SK-N-SH (cell line): ENCODE results near the gene SMPD3. TPM values are rescaled to one million over a fixed set of nuclear protein-coding genes. Genes with fewer than 3 reads are reported as not detected.

Experiments used
- CTCF ChIA-PET: fragments of 300-600, 350-600 bp; formaldehyde crosslinking; extraction: SDS; loops from one replicate; lab custom pipeline; 2021; lab: Yijun Ruan, JAX
- POLR2A ChIA-PET: fragments of 350-600 bp; sonication (Branson Sonifier 250); formaldehyde crosslinking; extraction: SDS; loops from one replicate; lab custom pipeline; 2020; ENCODE audit warnings: antibody characterized with exemption, inconsistent platforms; lab: Yijun Ruan, JAX
- DNase-seq: peaks from one replicate; pipeline ENCODE4 v3.0.0; 2012
- H2AFZ ChIP-seq: fragments of 200-600 bp; sonication (generic); 2 replicates; pipeline ENCODE4 v1.8.1; 2016; ENCODE audit warnings: antibody characterized with exemption, mild to moderate bottlenecking, low read depth
- H3F3A ChIP-seq: fragments of 200-600 bp; sonication (generic); replicated peaks from 2 replicates; pipeline ENCODE3; 2016; ENCODE audit warnings: antibody characterized with exemption, mild to moderate bottlenecking; ENCODE audit not compliant: insufficient read depth
- H3K27ac ChIP-seq, 2 experiments: fragments of 200-500 bp in 1 of 2; fragments of 200-600 bp in 1 of 2; sonication (Bioruptor generic) in 1 of 2; sonication (generic), shearing (Covaris generic) in 1 of 2; 2 replicates each; pipeline versions ENCODE4 v1.5.1 to v1.6.1; 2014 to 2016; ENCODE audit warnings: low read depth in 2 of 2, inconsistent platforms in 1 of 2, low read length in 1 of 2, mild to moderate bottlenecking in 1 of 2, mixed read lengths in 1 of 2
- H3K27me3 ChIP-seq: fragments of 200-600 bp; sonication (generic), shearing (Covaris generic); 2 replicates; pipeline ENCODE4 v1.6.1; 2016; ENCODE audit warnings: mixed run types; ENCODE audit not compliant: insufficient read depth
- H3K36me3 ChIP-seq, 2 experiments: fragments of 200-500 bp in 1 of 2; fragments of 200-600 bp in 1 of 2; sonication (Bioruptor generic) in 1 of 2; sonication (generic) in 1 of 2; replicated peaks in 1 of 2; 2 replicates each; pipeline versions ENCODE3 to v1.5.1; 2014 to 2016; ENCODE audit warnings: low read length in 1 of 2, mild to moderate bottlenecking in 1 of 2; ENCODE audit not compliant: insufficient read depth in 2 of 2, control insufficient read depth in 1 of 2
- H3K4me1 ChIP-seq, 2 experiments: fragments of 200-500 bp in 1 of 2; fragments of 200-600 bp in 1 of 2; sonication (Bioruptor generic) in 1 of 2; sonication (generic), shearing (Covaris generic) in 1 of 2; 2 replicates each; pipeline versions ENCODE4 v1.5.1 to v1.6.1; 2014 to 2016; ENCODE audit warnings: low read depth in 1 of 2, low read length in 1 of 2, mixed run types in 1 of 2; ENCODE audit not compliant: insufficient read depth in 2 of 2, control insufficient read depth in 1 of 2
- H3K4me2 ChIP-seq: fragments of 200-600 bp; sonication (generic), shearing (Covaris generic); 2 replicates; pipeline ENCODE4 v1.6.1; 2017; ENCODE audit warnings: mixed run types
- H3K4me3 ChIP-seq, 2 experiments: fragments of 200-500 bp in 1 of 2; fragments of 200-600 bp in 1 of 2; sonication (Bioruptor generic) in 1 of 2; sonication (generic), shearing (Covaris generic) in 1 of 2; 2 replicates each; pipeline versions ENCODE4 v1.5.1 to v1.8.1; 2014 to 2016; ENCODE audit warnings: low read depth in 2 of 2, inconsistent platforms in 1 of 2, low read length in 1 of 2, mild to moderate bottlenecking in 1 of 2, mixed read lengths in 1 of 2, moderate library complexity in 1 of 2
- H3K79me2 ChIP-seq: fragments of 200-600 bp; sonication (generic); 2 replicates; pipeline ENCODE4 v1.8.1; 2017; ENCODE audit warnings: mild to moderate bottlenecking; ENCODE audit not compliant: insufficient read depth
- H3K9ac ChIP-seq: fragments of 200-600 bp; sonication (generic); 2 replicates; pipeline ENCODE4 v1.6.1; 2017; ENCODE audit warnings: mixed run types
- H3K9me2 ChIP-seq: fragments of 200-600 bp; sonication (generic); 2 replicates; pipeline ENCODE4 v1.6.1; 2017; ENCODE audit warnings: mixed run types
- H3K9me3 ChIP-seq: fragments of 200-600 bp; sonication (generic); 2 replicates; pipeline ENCODE4 v1.6.1; 2017; ENCODE audit warnings: mixed run types, mild to moderate bottlenecking, moderate library complexity
- H4K20me1 ChIP-seq: fragments of 200-600 bp; sonication (generic); 2 replicates; pipeline ENCODE4 v1.6.1; 2017; ENCODE audit warnings: mild to moderate bottlenecking, mixed run types; ENCODE audit not compliant: insufficient read depth
- CHD2 ChIP-seq: fragments of 150-350 bp; IDR thresholded peaks from 2 replicates; pipeline ENCODE4 v1.6.1; 2018; ENCODE audit warnings: low read length; ENCODE audit not compliant: partially characterized antibody
- CTCF ChIP-seq: fragments of 200-600 bp; sonication (generic); IDR thresholded peaks from 2 replicates; pipeline ENCODE4 v1.6.1; 2017; ENCODE audit warnings: antibody characterized with exemption, mild to moderate bottlenecking, moderate library complexity
- ELF1 ChIP-seq: IDR thresholded peaks from 2 replicates; pipeline ENCODE4 v1.4.0; 2012
- FOSL2 ChIP-seq: IDR thresholded peaks from 2 replicates; pipeline ENCODE4 v1.4.0; 2012; ENCODE audit warnings: low read depth, mild to moderate bottlenecking, moderate library complexity, borderline replicate concordance
- FOXJ3 ChIP-seq: sonication (generic); formaldehyde crosslinking; IDR thresholded peaks from 2 replicates; pipeline ENCODE4 v1.5.1; 2020; ENCODE audit warnings: mild to moderate bottlenecking, missing genetic modification reagents
- NFIC ChIP-seq: IDR thresholded peaks from 2 replicates; pipeline ENCODE4 v1.4.0; 2012; ENCODE audit warnings: borderline replicate concordance
- RAD21 ChIP-seq: IDR thresholded peaks from 2 replicates; pipeline ENCODE4 v1.6.1; 2012; ENCODE audit warnings: mild to moderate bottlenecking, low read length
- REST ChIP-seq: IDR thresholded peaks from 2 replicates; pipeline ENCODE4 v1.6.1; 2012; ENCODE audit warnings: mild to moderate bottlenecking, low read depth, low read length, moderate library complexity
- RFX5 ChIP-seq: IDR thresholded peaks from 2 replicates; pipeline ENCODE4 v1.6.1; 2012; ENCODE audit warnings: mild to moderate bottlenecking, improper control_type of control experiment, low read length
- SIN3A ChIP-seq: IDR thresholded peaks from 2 replicates; pipeline ENCODE4 v1.6.1; 2012; ENCODE audit warnings: low read depth, mild to moderate bottlenecking, low read length, moderate library complexity, borderline replicate concordance
- SMC3 ChIP-seq: IDR thresholded peaks from 2 replicates; pipeline ENCODE4 v1.6.1; 2012; ENCODE audit warnings: low read depth, low read length, improper control_type of control experiment
- TCF12 ChIP-seq: IDR thresholded peaks from 2 replicates; pipeline ENCODE4 v1.4.0; 2012
- USF1 ChIP-seq: IDR thresholded peaks from 2 replicates; pipeline ENCODE4 v1.4.0; 2012; ENCODE audit warnings: low read depth, borderline replicate concordance
- YY1 ChIP-seq: IDR thresholded peaks from 2 replicates; pipeline ENCODE4 v1.4.0; 2012; ENCODE audit warnings: low read depth, mild to moderate bottlenecking
- WGBS: methylation state at CpG from one replicate; pipeline ENCODE4 v1.1.6; 2017; ENCODE audit warnings: low lambda C conversion rate; 5-methylcytosine and 5-hydroxymethylcytosine counted together
- polyA plus RNA-seq, 3 experiments: library from polyadenylated mRNA; depleted of rRNA; stranded (reverse); fragments of >200 nt; gene quantifications; 2 replicates each; pipeline ENCODE4 v1.2.3, GENCODE V29; 2012

SMPD3 gene
- polyA plus RNA-seq, 1 of the 3 experiments (the other 2 are of a cell fraction), result 0.38 TPM

GRCh38 chr16:68350813-68351350 is 97.4 kb downstream of the SMPD3 start:
- Histone ChIP-seq H3K36me3 (peaks cover 9 to 69% of the 10 kb centered on the region in 2 experiments), H3K4me3 (no peak overlapping the region), H3K4me2 (no peak overlapping the region), H3K27me3 (no peaks in the 10 kb centered on the region), H3K79me2 (no peaks in the 10 kb centered on the region), H3K9me3 (no peaks in the 10 kb centered on the region), H3K4me1 (no peaks in the 10 kb centered on the region), H4K20me1 (no peaks in the 10 kb centered on the region), H3K27ac (no peak overlapping the region), H3K9me2 (no peaks in the 10 kb centered on the region), H2AFZ (no peak overlapping the region), H3F3A (no peaks in the 10 kb centered on the region), H3K9ac (no peak overlapping the region)
- ChIA-PET POLR2A (no interaction called here), CTCF (interaction anchor here (0.6 to 1.0 kb wide), 2 partner anchors 89 to 463 kb away, joined by 3 read pairs; no protein-coding TSS in a partner anchor)
- no peak for DNase-seq
- 93% methylated on average over 10 of the region's 10 CpGs for WGBS
- TF ChIP-seq YY1, result no peak

- POLR2A ChIA-PET, result no interaction called here
- DNase-seq, result no peak
- CTCF ChIA-PET, result interaction anchor here (0.7 to 1.4 kb wide), 3 partner anchors 10 to 89 kb away, joined by 3 read pairs; no protein-coding TSS in a partner anchor
Measured at GRCh38 chr16:68349838-68350410, 98.4 kb downstream of the SMPD3 start.

GRCh38 chr16:68348639-68349445 is 99.5 kb downstream of the SMPD3 start:
- Histone ChIP-seq H3K9me3 (no peaks in the 10 kb centered on the region), H3K9ac (no peak overlapping the region), H3K4me2 (no peak overlapping the region), H2AFZ (no peak overlapping the region), H3K79me2 (no peaks in the 10 kb centered on the region), H3K4me3 (no peak overlapping the region), H3K27ac (no peak overlapping the region), H3K27me3 (no peaks in the 10 kb centered on the region), H3K9me2 (no peaks in the 10 kb centered on the region), H3K4me1 (no peaks in the 10 kb centered on the region), H3K36me3 (peaks cover 16 to 78% of the 10 kb centered on the region in 2 experiments), H4K20me1 (no peaks in the 10 kb centered on the region), H3F3A (no peaks in the 10 kb centered on the region)
- ChIA-PET CTCF (interaction anchor here (0.7 to 1.4 kb wide), 3 partner anchors 11 to 88 kb away, joined by 3 to 4 read pairs (median 3); no protein-coding TSS in a partner anchor), POLR2A (no interaction called here)
- WGBS, result 94% methylated on average over 27 of the region's 27 CpGs
- no peak for DNase-seq
- TF ChIP-seq SMC3 (no peak), FOXJ3 (no peak), RAD21 (no peak), FOSL2 (no peak), USF1 (no peak), CTCF (no peak), ELF1 (no peak), NFIC (no peak), RFX5 (no peak), TCF12 (no peak), CHD2 (no peak), REST (no peak)

More at GRCh38 chr16:68349838-68350410, 98.4 kb downstream of the SMPD3 start:
- no peaks in the 10 kb centered on the region for H3F3A ChIP-seq
- H2AFZ ChIP-seq, result no peak overlapping the region
- peaks cover 11 to 78% of the 10 kb centered on the region in 2 experiments for H3K36me3 ChIP-seq
- H3K4me1 ChIP-seq, result no peaks in the 10 kb centered on the region
- H3K4me3 ChIP-seq, result no peak overlapping the region
- no peak overlapping the region for H3K9ac ChIP-seq
- H3K79me2 ChIP-seq, result no peaks in the 10 kb centered on the region
- H3K4me2 ChIP-seq, result no peak overlapping the region
- TF ChIP-seq SIN3A, result no peak
- no peaks in the 10 kb centered on the region for H3K27me3 ChIP-seq
- H4K20me1 ChIP-seq, result no peaks in the 10 kb centered on the region
- 92% methylated on average over 10 of the region's 10 CpGs for WGBS
- H3K27ac ChIP-seq, result no peak overlapping the region
- H3K9me3 ChIP-seq, result no peaks in the 10 kb centered on the region
- no peaks in the 10 kb centered on the region for H3K9me2 ChIP-seq
